ENCODE results near the gene TBX21.

TBX21 gene

GRCh38 chr17:47774331-47774730, 41.3 kb downstream of the TBX21 start:
- no peak for DNase-seq (ENCODE audit: low read depth in 2 of 2)

DNA sequence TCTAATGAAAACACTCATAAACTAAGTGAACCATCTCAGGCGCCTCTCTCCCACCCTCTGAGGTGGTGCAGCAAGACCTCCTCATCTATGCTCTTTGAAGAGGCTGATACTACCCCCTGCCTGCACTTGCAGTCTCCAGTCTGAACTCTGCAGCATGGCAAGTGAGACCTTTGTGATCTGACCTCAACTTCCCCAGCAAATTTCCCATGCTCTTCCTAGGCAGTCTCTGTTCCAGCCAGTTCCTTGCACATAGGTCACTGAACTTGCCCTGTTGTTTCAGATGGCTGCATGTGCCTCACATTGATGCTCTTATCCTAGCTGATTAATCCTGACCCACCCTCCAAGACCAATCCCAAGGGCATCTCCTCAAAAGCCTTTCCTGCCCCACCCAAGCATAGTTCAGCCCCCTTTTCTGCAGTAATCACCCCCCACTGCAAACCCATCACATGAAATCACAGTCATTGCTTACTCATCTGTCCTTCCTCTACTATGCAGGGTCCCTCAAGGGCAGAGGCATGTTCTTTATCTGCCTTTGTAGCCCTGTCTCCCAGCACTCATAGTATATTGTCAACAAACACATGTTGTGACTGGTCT, 42.0 kb downstream of the TBX21 start:
- no peak for DNase-seq (ENCODE audit: low read depth in 2 of 2)

- DNase-seq (ENCODE audit: low read depth in 2 of 2), result peak in 1 of 2 donors; percentile 33
Measured at GRCh38 chr17:47776330-47777197, 43.5 kb downstream of the TBX21 start.

DNA sequence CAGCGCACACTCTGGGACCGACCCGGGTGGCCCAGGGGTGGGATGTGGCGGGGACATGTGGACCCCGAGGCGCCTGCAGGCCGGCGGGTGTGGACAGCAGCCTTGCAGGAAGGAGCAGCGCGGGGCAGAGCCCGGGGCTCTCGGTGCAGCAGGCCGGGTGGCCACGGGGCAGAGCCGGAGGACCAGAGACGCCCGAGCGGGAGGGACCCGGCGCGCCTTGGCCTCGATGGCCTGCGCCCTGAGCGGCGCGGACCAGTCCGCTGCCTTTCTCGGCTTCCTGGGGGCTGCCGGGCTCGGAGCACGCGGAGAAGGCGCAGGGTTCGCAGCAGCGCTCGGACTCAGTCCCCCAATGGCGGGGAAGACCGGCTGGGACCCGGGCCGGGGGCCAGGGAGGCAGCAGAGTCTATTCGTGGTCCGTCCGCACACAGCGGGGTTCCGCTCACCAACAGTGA, 45.2 kb downstream of the TBX21 start:
- no peak for DNase-seq (ENCODE audit: low read depth in 2 of 2)

DNA sequence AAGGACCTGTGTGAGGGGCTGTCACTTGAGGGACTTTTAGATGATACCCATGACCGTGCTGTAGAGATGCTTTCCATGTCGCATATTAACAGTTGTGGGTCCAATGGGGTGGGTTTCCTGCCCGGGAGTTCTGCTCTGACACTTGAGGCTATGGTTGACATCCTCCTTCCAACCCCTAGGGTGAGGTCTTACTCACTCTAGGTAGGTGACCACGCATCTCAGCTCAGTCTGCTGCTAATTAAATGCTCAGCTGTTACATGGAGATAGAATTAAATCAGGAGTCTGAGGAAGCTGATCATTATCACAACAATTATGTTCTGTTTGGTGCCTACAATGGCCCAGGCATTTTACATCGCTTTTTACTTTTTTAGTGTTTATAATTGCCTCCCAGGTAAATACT, 48.4 kb downstream of the TBX21 start:
- DNase-seq (ENCODE audit: low read depth in 2 of 2), result no peak

DNA sequence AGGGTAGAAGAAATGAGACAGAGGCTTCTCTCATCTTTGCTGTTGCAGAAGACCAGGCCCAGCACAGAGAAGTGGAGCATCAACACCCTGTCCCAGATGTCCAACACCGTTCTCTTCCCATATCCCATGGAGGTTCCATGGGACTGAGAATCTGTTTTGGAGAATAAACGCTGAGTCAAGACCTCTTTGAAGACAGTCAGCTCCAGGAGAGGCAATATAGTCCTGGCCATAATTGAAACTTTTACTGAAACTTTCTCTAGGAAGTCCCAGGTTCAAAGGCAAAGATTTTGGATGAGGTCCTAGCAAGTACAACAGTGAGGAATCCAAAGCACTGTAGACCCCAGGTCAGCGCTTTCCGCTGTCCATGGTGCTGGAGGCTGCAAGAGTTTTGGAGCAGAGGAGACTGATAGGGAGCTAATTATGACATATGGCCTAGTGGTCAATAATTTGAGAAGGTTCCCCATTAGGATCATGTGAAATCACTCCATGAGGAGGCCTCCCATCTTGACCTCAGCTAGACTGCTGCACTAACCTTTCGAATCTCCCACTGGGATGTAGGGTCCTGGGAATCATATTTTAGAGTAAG, 52.6 kb downstream of the TBX21 start:
- peak in 1 of 2 donors; percentile 14 for DNase-seq (ENCODE audit: low read depth in 2 of 2)

DNA sequence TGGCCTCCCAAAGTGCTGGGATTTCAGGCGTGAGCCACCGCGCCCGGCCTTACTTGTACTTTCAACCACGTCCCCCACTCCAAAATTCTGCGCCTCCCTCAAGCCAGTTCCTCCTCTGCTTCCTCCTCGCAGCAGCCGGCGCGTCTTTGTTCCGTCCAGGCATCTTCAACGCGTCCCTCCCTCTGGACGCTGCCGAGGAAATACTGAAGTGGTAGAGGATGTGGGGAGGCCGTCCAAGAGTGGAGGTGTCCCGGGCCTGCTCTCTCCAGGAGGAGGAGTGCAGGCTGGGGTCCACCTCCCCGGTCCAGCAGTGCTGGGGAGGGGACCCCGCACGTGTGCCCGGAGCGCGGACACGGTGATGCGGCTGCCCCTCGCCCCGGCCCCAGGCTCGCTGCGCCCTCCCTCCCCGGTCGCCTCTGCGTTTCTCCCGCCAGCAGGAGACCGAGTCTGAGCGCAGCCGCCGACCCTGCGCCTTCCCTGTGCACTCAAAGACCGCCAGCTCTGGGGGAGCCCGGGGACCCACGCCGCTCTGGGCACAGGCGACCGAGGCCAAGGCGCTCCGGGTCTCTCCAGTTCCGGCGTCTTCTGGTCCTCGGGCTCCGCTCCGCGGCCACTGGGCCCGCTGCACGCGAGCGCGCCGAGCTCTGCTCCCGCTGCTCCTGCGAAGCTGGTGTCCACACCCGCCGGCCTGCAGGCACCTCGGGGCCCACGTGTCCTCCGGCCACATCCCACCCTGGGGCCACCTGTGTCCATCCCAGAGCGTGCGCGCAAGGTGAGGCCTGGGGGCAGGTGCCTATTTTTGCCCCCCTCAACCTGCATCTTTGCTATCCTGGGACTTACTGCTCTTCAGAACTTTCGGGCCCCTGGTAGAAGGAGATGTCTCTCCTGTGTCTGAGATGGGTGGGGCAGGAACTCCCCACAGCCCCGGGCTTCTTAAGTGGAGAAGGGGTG, 56.9 kb downstream of the TBX21 start:
- peak; percentile 46 to 52 for DNase-seq (ENCODE audit: low read depth in 2 of 2)

DNA sequence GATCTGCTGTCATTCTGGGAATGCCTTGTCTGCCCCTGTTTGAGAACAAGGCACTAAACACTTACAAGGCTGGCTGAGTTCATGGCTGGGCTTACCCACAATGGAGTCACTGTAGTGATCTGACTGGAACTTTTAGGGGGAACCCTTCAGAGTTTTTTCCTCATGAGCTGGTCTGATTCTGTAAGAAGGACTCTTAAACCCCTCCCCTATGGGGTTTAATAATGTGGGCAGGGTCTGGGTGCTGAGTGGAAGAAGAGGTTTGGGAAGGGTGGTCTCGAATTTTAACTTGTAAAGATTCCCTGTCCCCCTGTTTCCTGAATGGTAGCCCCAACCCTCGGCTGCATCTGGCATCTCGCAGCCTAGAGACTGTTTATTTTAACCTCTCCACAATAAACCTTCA, 58.0 kb downstream of the TBX21 start:
- no peak for DNase-seq (ENCODE audit: low read depth in 2 of 2)

- no peak for DNase-seq (ENCODE audit: low read depth in 2 of 2)
Measured at GRCh38 chr17:47792457-47792856, 59.4 kb downstream of the TBX21 start.

DNA sequence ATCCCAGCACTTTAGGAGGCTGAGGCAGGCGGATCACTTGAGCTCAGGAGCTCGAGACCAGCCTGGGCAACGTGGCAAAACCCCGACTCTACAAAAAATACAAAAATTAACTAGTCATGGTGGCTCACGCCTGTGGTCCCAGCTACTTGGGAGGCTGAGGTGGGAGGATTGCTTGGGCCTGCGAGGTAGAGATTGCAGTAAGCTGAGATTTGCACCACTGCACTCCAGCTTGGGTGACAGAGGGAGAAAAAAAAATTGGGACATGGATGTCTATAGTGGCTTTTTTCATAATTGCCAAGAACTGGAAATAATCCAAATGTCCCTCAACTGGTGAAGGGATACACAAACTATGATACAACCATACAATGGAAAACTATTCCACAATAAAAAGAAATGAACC, 59.9 kb downstream of the TBX21 start:
- DNase-seq (ENCODE audit: low read depth in 2 of 2), result no peak
